Thyroid gland (tissue), 4 donors: ENCODE data around the gene MRC2.

ENCODE experiments used
- POLR2A ChIP-seq, 2 donors: fragments of 450-650 bp; IDR thresholded peaks; one replicate each; pipeline ENCODE4 v1.6.1; 2017; ENCODE audit warnings: antibody characterized with exemption in 2 of 2, mild to moderate bottlenecking in 2 of 2, moderate library complexity in 1 of 2
- TF ChIP-seq, protein P1 (sequence below), 6 experiments: fragments of 200-600 bp in 3 of 6; fragments of 450-650 bp in 3 of 6; sonication (generic) in 3 of 6; IDR thresholded peaks; one replicate each; pipeline ENCODE4 v1.5.1; 2016 to 2019; ENCODE audit warnings: antibody characterized with exemption in 6 of 6, mild to moderate bottlenecking in 2 of 6, inconsistent platforms in 1 of 6, moderate library complexity in 1 of 6

DNA sequence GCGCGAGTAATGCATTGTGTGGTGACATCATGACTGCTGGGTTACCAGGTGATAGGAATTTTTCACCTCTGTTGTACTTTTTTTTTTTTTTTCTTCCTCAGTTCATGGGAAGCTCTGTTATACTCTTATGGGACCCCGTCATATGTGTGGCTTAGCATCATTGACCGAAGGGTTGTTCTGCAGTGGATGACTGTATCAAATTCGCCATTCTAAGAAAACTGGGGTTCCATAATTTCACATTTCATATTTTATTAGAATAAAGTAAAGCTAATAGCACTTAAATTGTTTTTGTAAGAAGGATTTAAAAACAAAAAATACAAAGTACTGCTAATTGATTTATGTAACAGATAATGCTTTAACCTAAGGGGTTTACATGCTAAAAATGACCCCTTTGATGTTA lies 32.0 kb upstream of the MRC2 start:
- TF ChIP-seq POLR2A (IDR thresholded peaks at IDR 0.05) = no peak
- TF ChIP-seq, protein P1, sequence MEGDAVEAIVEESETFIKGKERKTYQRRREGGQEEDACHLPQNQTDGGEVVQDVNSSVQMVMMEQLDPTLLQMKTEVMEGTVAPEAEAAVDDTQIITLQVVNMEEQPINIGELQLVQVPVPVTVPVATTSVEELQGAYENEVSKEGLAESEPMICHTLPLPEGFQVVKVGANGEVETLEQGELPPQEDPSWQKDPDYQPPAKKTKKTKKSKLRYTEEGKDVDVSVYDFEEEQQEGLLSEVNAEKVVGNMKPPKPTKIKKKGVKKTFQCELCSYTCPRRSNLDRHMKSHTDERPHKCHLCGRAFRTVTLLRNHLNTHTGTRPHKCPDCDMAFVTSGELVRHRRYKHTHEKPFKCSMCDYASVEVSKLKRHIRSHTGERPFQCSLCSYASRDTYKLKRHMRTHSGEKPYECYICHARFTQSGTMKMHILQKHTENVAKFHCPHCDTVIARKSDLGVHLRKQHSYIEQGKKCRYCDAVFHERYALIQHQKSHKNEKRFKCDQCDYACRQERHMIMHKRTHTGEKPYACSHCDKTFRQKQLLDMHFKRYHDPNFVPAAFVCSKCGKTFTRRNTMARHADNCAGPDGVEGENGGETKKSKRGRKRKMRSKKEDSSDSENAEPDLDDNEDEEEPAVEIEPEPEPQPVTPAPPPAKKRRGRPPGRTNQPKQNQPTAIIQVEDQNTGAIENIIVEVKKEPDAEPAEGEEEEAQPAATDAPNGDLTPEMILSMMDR (IDR thresholded peaks at IDR 0.05) = no peak
